A673 (cell line): ENCODE measurements around the gene TNFSF15. TPM values are rescaled to one million over a fixed set of nuclear protein-coding genes. Genes with fewer than 3 reads are reported as not detected.

Experiments used
- BruUV-seq: library from RNA; stranded (reverse); fragments of 400-500 nt; replicated peaks from 2 replicates; lab custom pipeline; 2021; lab: Mats Ljungman, UMichigan
- CTCF ChIA-PET: fragments of 300-600 bp; sonication (Branson Sonifier 250); formaldehyde crosslinking; loops from one replicate; lab custom pipeline; 2022; ENCODE audit warnings: antibody characterized with exemption; lab: Charles Lee
- POLR2A ChIA-PET: fragments of 300-600 bp; sonication (Branson Sonifier 250); formaldehyde crosslinking; loops from one replicate; lab custom pipeline; 2022; ENCODE audit warnings: antibody characterized with exemption; ENCODE audit not compliant: low non-redundant PET; lab: Charles Lee
- DNase-seq: peaks from one replicate; pipeline ENCODE4 v3.0.0-alpha.2; 2015; ENCODE audit warnings: low spot score
- H3K27ac ChIP-seq: fragments of 200-600 bp; sonication (generic); 2 replicates; pipeline ENCODE4 v1.5.1; 2016; ENCODE audit warnings: mixed run types, low read depth, mild to moderate bottlenecking, mixed read lengths, antibody characterized with exemption, low read length; ENCODE audit not compliant: poor library complexity, severe bottlenecking
- H3K27me3 ChIP-seq: fragments of 200-600 bp; sonication (generic); replicated peaks from 2 replicates; pipeline ENCODE4 v1.6.1; 2017; ENCODE audit warnings: mixed run types, low read depth, mild to moderate bottlenecking, mixed read lengths, antibody characterized with exemption, low read length; ENCODE audit not compliant: insufficient read depth, poor library complexity
- H3K36me3 ChIP-seq: fragments of 200-600 bp; sonication (generic); 2 replicates; pipeline ENCODE4 v1.6.1; 2016; ENCODE audit warnings: mixed run types, mild to moderate bottlenecking, mixed read lengths, antibody characterized with exemption, low read length; ENCODE audit not compliant: insufficient read depth, poor library complexity, severe bottlenecking
- H3K4me1 ChIP-seq: fragments of 200-600 bp; sonication (generic); 2 replicates; pipeline ENCODE4 v1.6.1; 2017; ENCODE audit warnings: mixed run types, mild to moderate bottlenecking, mixed read lengths, antibody characterized with exemption, low read length; ENCODE audit not compliant: insufficient read depth, poor library complexity, severe bottlenecking
- H3K4me3 ChIP-seq: fragments of 200-600 bp; sonication (generic); 2 replicates; pipeline ENCODE4 v1.5.1; 2016; ENCODE audit warnings: low read depth, mixed run types, mild to moderate bottlenecking, mixed read lengths, low read length; ENCODE audit not compliant: poor library complexity, severe bottlenecking
- H3K9me3 ChIP-seq: fragments of 200-600 bp; sonication (generic); 2 replicates; pipeline ENCODE4 v1.6.1; 2016; ENCODE audit warnings: mixed run types, low read depth, mild to moderate bottlenecking, mixed read lengths, antibody characterized with exemption, low read length; ENCODE audit not compliant: poor library complexity, severe bottlenecking
- EZH2 ChIP-seq: fragments of 200-600 bp; sonication (generic); IDR thresholded peaks from 2 replicates; pipeline ENCODE4 v1.6.1; 2017; ENCODE audit warnings: borderline replicate concordance, low read depth, mild to moderate bottlenecking, mixed read lengths, antibody characterized with exemption, low read length; ENCODE audit not compliant: poor library complexity, severe bottlenecking
- intact Hi-C: fragments of 100-400 bp; cut with micrococcal nuclease; formaldehyde crosslinking; loops from one replicate; pipeline ENCODE4 v1.10.0; 2022; ENCODE audit not compliant: unreplicated experiment
- total RNA-seq: library from RNA; stranded (reverse); gene quantifications from 2 replicates; pipeline ENCODE4 v1.2.3, GENCODE V29; 2021
- TF ChIP-seq, protein P1 (sequence below): fragments of 300-800, 200-600 bp; sonication (generic); conservative IDR thresholded peaks from 2 replicates; pipeline ENCODE4 v1.5.1; 2017; ENCODE audit warnings: low read depth, mild to moderate bottlenecking, antibody characterized with exemption, low read length, moderate library complexity, mixed read lengths

TNFSF15 gene
- total RNA-seq, 1 experiment from 2014 or later = not detected

DNA sequence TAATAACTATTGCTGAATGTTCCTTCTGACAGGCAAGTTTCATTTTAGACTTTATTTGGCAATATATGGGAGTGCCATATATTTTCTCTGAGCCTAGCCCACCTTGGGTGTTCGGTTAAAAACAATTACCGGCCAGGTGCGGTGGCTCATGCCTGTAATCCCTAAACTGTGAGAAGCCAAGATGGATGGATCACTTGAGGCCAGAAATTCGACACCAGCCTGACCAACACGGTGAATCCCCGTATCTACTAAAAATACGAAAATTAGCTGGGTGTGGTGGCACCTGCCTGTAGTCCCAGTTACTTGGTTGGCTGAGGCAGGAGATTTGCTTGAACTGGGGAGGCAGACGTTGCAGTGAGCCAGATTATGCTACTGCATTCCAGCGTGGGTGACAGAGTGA, 47.9 kb downstream of the TNFSF15 start:
- H3K36me3 ChIP-seq = no peaks in the 10 kb centered on the region
- BruUV-seq = no TSS peak
- H3K4me1 ChIP-seq = no peaks in the 10 kb centered on the region
- intact Hi-C loops = no loop called here
- CTCF ChIA-PET = no interaction called here
- no peak overlapping the region for H3K27ac ChIP-seq
- POLR2A ChIA-PET = no interaction called here
- H3K9me3 ChIP-seq = no peaks in the 10 kb centered on the region
- no peak for DNase-seq
- TF ChIP-seq, protein P1, sequence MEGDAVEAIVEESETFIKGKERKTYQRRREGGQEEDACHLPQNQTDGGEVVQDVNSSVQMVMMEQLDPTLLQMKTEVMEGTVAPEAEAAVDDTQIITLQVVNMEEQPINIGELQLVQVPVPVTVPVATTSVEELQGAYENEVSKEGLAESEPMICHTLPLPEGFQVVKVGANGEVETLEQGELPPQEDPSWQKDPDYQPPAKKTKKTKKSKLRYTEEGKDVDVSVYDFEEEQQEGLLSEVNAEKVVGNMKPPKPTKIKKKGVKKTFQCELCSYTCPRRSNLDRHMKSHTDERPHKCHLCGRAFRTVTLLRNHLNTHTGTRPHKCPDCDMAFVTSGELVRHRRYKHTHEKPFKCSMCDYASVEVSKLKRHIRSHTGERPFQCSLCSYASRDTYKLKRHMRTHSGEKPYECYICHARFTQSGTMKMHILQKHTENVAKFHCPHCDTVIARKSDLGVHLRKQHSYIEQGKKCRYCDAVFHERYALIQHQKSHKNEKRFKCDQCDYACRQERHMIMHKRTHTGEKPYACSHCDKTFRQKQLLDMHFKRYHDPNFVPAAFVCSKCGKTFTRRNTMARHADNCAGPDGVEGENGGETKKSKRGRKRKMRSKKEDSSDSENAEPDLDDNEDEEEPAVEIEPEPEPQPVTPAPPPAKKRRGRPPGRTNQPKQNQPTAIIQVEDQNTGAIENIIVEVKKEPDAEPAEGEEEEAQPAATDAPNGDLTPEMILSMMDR = no peak
- no peak for TF ChIP-seq EZH2
- no peak overlapping the region for H3K4me3 ChIP-seq
- H3K27me3 ChIP-seq = peaks cover 15% of the 10 kb centered on the region

DNA sequence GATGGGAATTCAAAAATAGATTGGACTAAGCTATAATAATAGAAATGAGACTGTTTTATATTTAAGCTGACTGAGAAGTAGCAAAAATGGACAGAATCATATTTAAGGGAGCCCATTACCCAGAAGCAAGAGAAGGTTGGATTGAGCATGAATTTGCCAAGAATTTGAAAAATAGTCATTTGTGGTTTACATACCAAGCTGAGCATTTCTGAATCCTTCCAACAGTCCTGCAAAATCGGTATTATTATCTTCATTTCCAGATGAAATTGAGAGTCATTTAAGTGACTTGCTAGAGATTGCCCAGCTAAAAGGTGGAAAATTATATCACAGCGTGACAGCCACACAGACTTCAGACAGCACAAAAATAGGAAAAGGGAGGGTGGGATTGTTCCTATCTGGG, 48.4 kb downstream of the TNFSF15 start:
- peaks cover 14% of the 10 kb centered on the region for H3K27me3 ChIP-seq
- ChIA-PET POLR2A (no interaction called here), CTCF (no interaction called here)
- H3K27ac ChIP-seq = no peak overlapping the region
- TF ChIP-seq, protein P1 = no peak
- no peak for TF ChIP-seq EZH2
- no peaks in the 10 kb centered on the region for H3K4me1 ChIP-seq
- intact Hi-C loops = no loop called here
- no TSS peak for BruUV-seq
- H3K36me3 ChIP-seq = no peaks in the 10 kb centered on the region
- no peak overlapping the region for H3K4me3 ChIP-seq
- no peak for DNase-seq
- H3K9me3 ChIP-seq = no peaks in the 10 kb centered on the region

DNA sequence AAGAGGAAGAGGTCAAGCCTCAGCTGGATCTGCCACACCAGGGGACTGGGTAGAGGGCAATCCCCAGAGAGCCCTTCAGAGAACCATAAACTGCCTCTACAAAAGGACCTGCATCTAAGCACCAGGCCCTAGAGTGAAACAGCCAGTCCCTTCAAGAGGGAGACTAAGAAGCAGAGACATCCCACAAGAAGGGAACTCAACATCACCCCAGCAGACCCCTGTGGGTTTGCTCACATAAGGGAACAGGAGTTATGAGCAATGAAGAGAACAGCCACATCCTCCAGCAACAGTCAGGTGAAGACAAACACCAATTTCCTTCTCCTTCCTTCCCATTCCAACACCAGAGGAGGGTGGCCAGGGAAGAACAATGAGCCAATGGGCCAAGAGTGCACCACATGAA, 48.9 kb downstream of the TNFSF15 start:
- no peak overlapping the region for H3K4me3 ChIP-seq
- TF ChIP-seq, protein P1 = no peak
- TF ChIP-seq EZH2 = no peak
- BruUV-seq = no TSS peak
- POLR2A ChIA-PET = no interaction called here
- intact Hi-C loops = no loop called here
- H3K36me3 ChIP-seq = no peaks in the 10 kb centered on the region
- H3K27me3 ChIP-seq = peaks cover 14% of the 10 kb centered on the region
- CTCF ChIA-PET = no interaction called here
- H3K27ac ChIP-seq = no peak overlapping the region
- H3K4me1 ChIP-seq = no peaks in the 10 kb centered on the region
- no peaks in the 10 kb centered on the region for H3K9me3 ChIP-seq
- DNase-seq = no peak
